ENCODE data around the gene SCN11A. TPM values are rescaled to one million over a fixed set of nuclear protein-coding genes. Genes with fewer than 3 reads are reported as not detected.

Gene SCN11A
- polyA plus RNA-seq, 3 donors = not detected

- intact Hi-C loops (cut with micrococcal nuclease) = no loop called here
- Histone ChIP-seq H3K4me1 (ENCODE audit: control insufficient read depth in 1 of 2, insufficient read depth in 2 of 2, low read length in 2 of 2) (peaks cover 12% of the 10 kb centered on the region in 2 donors), H3K9ac (ENCODE audit: insufficient read depth, low read length, poor library complexity, severe bottlenecking) (no peak overlapping the region), H3K27ac (ENCODE audit: low read depth in 1 of 2, low read length in 2 of 2) (no peak overlapping the region), H3K4me2 (replicated peaks; ENCODE audit: extremely low read depth, low read length, poor library complexity, severe bottlenecking) (no peak overlapping the region), H4K20me1 (ENCODE audit: insufficient read depth, low read length) (peaks cover 51% of the 10 kb centered on the region), H3K36me3 (replicated peaks in 1 of 2; ENCODE audit: control insufficient read depth in 1 of 2, insufficient read depth in 2 of 2, low read length in 2 of 2) (peaks cover 0 to 7% of the 10 kb centered on the region in 2 donors), H3K9me3 (replicated peaks in 1 of 2; ENCODE audit: control insufficient read depth in 1 of 2, insufficient read depth in 1 of 2, low read length in 2 of 2) (no peaks in the 10 kb centered on the region), H3K27me3 (ENCODE audit: control insufficient read depth in 2 of 2, insufficient read depth in 2 of 2, low read length in 2 of 2) (no peaks in the 10 kb centered on the region), H3K79me2 (ENCODE audit: insufficient read depth, low read length) (peaks cover 83% of the 10 kb centered on the region), H3K4me3 (replicated peaks in 1 of 3; ENCODE audit: low read depth in 2 of 3, low read length in 3 of 3) (no peak overlapping the region), H2AFZ (ENCODE audit: insufficient read depth, low read depth, low read length, poor library complexity, severe bottlenecking) (no peak overlapping the region)
- Mint-ChIP-seq H3K27me3 (ENCODE audit: low read depth in 3 of 3) (no peaks in the 10 kb centered on the region), H3K36me3 (peaks cover 3 to 4% of the 10 kb centered on the region in 2 donors), H3K27ac (peak overlapping the region in 2 of 7 donors; percentile 7 to 48), H3K4me3 (no peak overlapping the region), H3K9me3 (peaks cover 0 to 2% (median 0%) of the 10 kb centered on the region in 7 donors), H3K4me1 (peaks cover 23% of the 10 kb centered on the region)
- no peak for DNase-seq
- TF ChIP-seq CTCF (IDR thresholded peaks at IDR 0.05) = no peak
- WGBS (ENCODE audit: insufficient coverage) = no CpG with 5 or more reads among the region's 3 CpGs
Observed at GRCh38 chr3:39056151-39056550, 4.4 kb upstream of the SCN11A start.

- H3K4me1 ChIP-seq (ENCODE audit: control insufficient read depth in 1 of 2, insufficient read depth in 2 of 2, low read length in 2 of 2) = peaks cover 17 to 21% of the 10 kb centered on the region in 2 donors
- no peak overlapping the region for H3K27ac ChIP-seq (ENCODE audit: low read depth in 1 of 2, low read length in 2 of 2)
- Mint-ChIP-seq H3K27me3 (ENCODE audit: low read depth in 3 of 3) (no peaks in the 10 kb centered on the region), H3K36me3 (peaks cover 3 to 4% of the 10 kb centered on the region in 2 donors), H3K27ac (no peak overlapping the region), H3K4me3 (no peak overlapping the region), H3K9me3 (peaks cover 0 to 2% (median 0%) of the 10 kb centered on the region in 7 donors), H3K4me1 (peaks cover 36% of the 10 kb centered on the region)
- no CpG with 5 or more reads among the region's 2 CpGs for WGBS (ENCODE audit: insufficient coverage)
- H3K4me2 ChIP-seq (replicated peaks; ENCODE audit: extremely low read depth, low read length, poor library complexity, severe bottlenecking) = no peak overlapping the region
- H3K9ac ChIP-seq (ENCODE audit: insufficient read depth, low read length, poor library complexity, severe bottlenecking) = no peak overlapping the region
- intact Hi-C loops (cut with micrococcal nuclease) = no loop called here
- H3K79me2 ChIP-seq (ENCODE audit: insufficient read depth, low read length) = peaks cover 62% of the 10 kb centered on the region
- no peaks in the 10 kb centered on the region for H3K27me3 ChIP-seq (ENCODE audit: control insufficient read depth in 2 of 2, insufficient read depth in 2 of 2, low read length in 2 of 2)
- no peak for DNase-seq
- H3K36me3 ChIP-seq (replicated peaks in 1 of 2; ENCODE audit: control insufficient read depth in 1 of 2, insufficient read depth in 2 of 2, low read length in 2 of 2) = peaks cover 0 to 7% of the 10 kb centered on the region in 2 donors
- H3K4me3 ChIP-seq (replicated peaks in 1 of 3; ENCODE audit: low read depth in 2 of 3, low read length in 3 of 3) = no peak overlapping the region
- H4K20me1 ChIP-seq (ENCODE audit: insufficient read depth, low read length) = peaks cover 30% of the 10 kb centered on the region
- no peak overlapping the region for H2AFZ ChIP-seq (ENCODE audit: insufficient read depth, low read depth, low read length, poor library complexity, severe bottlenecking)
- H3K9me3 ChIP-seq (replicated peaks in 1 of 2; ENCODE audit: control insufficient read depth in 1 of 2, insufficient read depth in 1 of 2, low read length in 2 of 2) = no peaks in the 10 kb centered on the region
- TF ChIP-seq CTCF (IDR thresholded peaks at IDR 0.05) = no peak
Observed at GRCh38 chr3:39053696-39054095, 2.0 kb upstream of the SCN11A start.
